Stimulated activated CD4-positive, alpha-beta T cell treated with anti-CD3 and anti-CD28 coated beads, Interleukin-4, amount 100 ng/mL, for 24 hours (primary cell): ENCODE measurements around the gene NDP.
A peak's percentile ranks its signal among the peaks of the same experiment; 100 is the strongest.

ENCODE experiments used
- DNase-seq: peaks from one replicate; pipeline ENCODE4 v3.0.0-alpha.2; 2020

NDP gene

GRCh38 chrX:43973249-43974099 lies at the start of gene NDP:
Gene NDP (minus strand): TSS chrX:43973390. CDS start chrX:43958645, 14,745 bp downstream.
- no peak for DNase-seq

GRCh38 chrX:44022964-44023363 lies 49.8 kb upstream of the NDP start:
- DNase-seq = no peak

- DNase-seq = no peak
Observed at GRCh38 chrX:44020693-44021092, 47.5 kb upstream of the NDP start.

GRCh38 chrX:44019911-44020310 lies 46.7 kb upstream of the NDP start:
- no peak for DNase-seq

GRCh38 chrX:44017676-44018075 lies 44.5 kb upstream of the NDP start:
- no peak for DNase-seq

GRCh38 chrX:44016906-44017305 lies 43.7 kb upstream of the NDP start:
- DNase-seq = no peak

- peak; percentile 63 for DNase-seq
Observed at GRCh38 chrX:44012484-44013096, 39.4 kb upstream of the NDP start.

- no peak for DNase-seq
Observed at GRCh38 chrX:44011506-44011905, 38.3 kb upstream of the NDP start.

- DNase-seq = no peak
Observed at GRCh38 chrX:44010626-44011025, 37.4 kb upstream of the NDP start.

- DNase-seq = no peak
Observed at GRCh38 chrX:44006081-44006480, 32.9 kb upstream of the NDP start.

GRCh38 chrX:44003975-44004374 lies 30.8 kb upstream of the NDP start:
- DNase-seq = no peak

GRCh38 chrX:44002567-44002966 lies 29.4 kb upstream of the NDP start:
- no peak for DNase-seq

GRCh38 chrX:43998374-43998773 lies 25.2 kb upstream of the NDP start:
- no peak for DNase-seq

GRCh38 chrX:43996491-43996890 lies 23.3 kb upstream of the NDP start:
- DNase-seq = no peak

GRCh38 chrX:43986083-43986482 lies 12.9 kb upstream of the NDP start:
- DNase-seq = no peak

GRCh38 chrX:43985511-43985910 lies 12.3 kb upstream of the NDP start:
- no peak for DNase-seq

GRCh38 chrX:43978226-43978625 lies 5.0 kb upstream of the NDP start:
- no peak for DNase-seq

- no peak for DNase-seq
Observed at GRCh38 chrX:43976205-43976604, 3.0 kb upstream of the NDP start.

GRCh38 chrX:43975796-43976195 lies 2.6 kb upstream of the NDP start:
- DNase-seq = no peak

GRCh38 chrX:43974741-43975465 lies 1.7 kb upstream of the NDP start:
- no peak for DNase-seq

GRCh38 chrX:43974100-43974475 lies 898 bp upstream of the NDP start:
- DNase-seq = no peak

GRCh38 chrX:43971966-43972961 lies 926 bp downstream of the NDP start:
- DNase-seq = no peak

- DNase-seq = no peak
Observed at GRCh38 chrX:43970528-43970927, 2.7 kb downstream of the NDP start.
